Measurements from ENCODE around the gene SURF6. TPM values are rescaled to one million over a fixed set of nuclear protein-coding genes. Genes with fewer than 3 reads are reported as not detected.

Gene SURF6
- polyA plus RNA-seq, 3 donors = 0.75 to 12.9 (median 2.9) TPM

DNA sequence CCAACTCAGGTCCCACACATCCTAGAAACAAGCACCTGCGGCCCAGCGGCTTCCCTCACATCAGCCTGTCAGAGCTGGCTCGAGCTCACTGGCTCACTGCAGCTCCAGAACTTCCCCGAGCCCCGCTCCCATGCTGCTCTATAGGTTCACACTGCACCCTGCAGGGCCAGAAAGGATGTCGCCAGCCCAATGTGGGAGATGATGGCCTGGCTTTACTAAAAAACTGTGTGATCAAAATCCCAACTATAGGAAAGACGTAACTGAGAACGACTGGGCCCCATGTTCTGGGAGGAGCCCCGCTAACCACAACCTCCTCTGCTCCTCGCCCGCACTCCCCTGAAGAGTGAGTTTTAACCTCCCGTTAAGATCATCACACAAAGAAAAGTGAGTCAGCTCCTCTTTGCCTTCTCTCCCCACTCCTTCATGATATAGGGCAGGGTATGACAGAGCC, 35.3 kb upstream of the SURF6 start:
- Mint-ChIP-seq H3K27ac (peak overlapping the region in 6 of 7 donors; percentile 18 to 89 (median 75)), H3K36me3 (peaks cover 44 to 64% of the 10 kb centered on the region in 2 donors), H3K4me3 (no peak overlapping the region), H3K27me3 (ENCODE audit: low read depth in 3 of 3) (no peaks in the 10 kb centered on the region), H3K9me3 (no peaks in the 10 kb centered on the region), H3K4me1 (peaks cover 54% of the 10 kb centered on the region)
- Histone ChIP-seq H3K36me3 (replicated peaks in 1 of 2; ENCODE audit: control insufficient read depth in 1 of 2, insufficient read depth in 2 of 2, low read length in 2 of 2) (peaks cover 48 to 63% of the 10 kb centered on the region in 2 donors), H3K9ac (ENCODE audit: insufficient read depth, low read length, poor library complexity, severe bottlenecking) (peak overlapping the region; percentile 29), H3K79me2 (ENCODE audit: insufficient read depth, low read length) (peaks cover 95% of the 10 kb centered on the region), H4K20me1 (ENCODE audit: insufficient read depth, low read length) (peaks cover 91% of the 10 kb centered on the region), H3K27me3 (ENCODE audit: control insufficient read depth in 2 of 2, insufficient read depth in 2 of 2, low read length in 2 of 2) (no peaks in the 10 kb centered on the region), H2AFZ (ENCODE audit: insufficient read depth, low read depth, low read length, poor library complexity, severe bottlenecking) (no peak overlapping the region), H3K4me2 (replicated peaks; ENCODE audit: extremely low read depth, low read length, poor library complexity, severe bottlenecking) (peak overlapping the region; percentile 2), H3K27ac (ENCODE audit: low read depth in 1 of 2, low read length in 2 of 2) (peak overlapping the region in 1 of 2 donors; percentile 59), H3K4me1 (ENCODE audit: control insufficient read depth in 1 of 2, insufficient read depth in 2 of 2, low read length in 2 of 2) (peaks cover 16 to 44% of the 10 kb centered on the region in 2 donors), H3K9me3 (replicated peaks in 1 of 2; ENCODE audit: control insufficient read depth in 1 of 2, insufficient read depth in 1 of 2, low read length in 2 of 2) (no peaks in the 10 kb centered on the region), H3K4me3 (replicated peaks in 1 of 3; ENCODE audit: low read depth in 2 of 3, low read length in 3 of 3) (no peak overlapping the region)
- 67% methylated on average over 3 of the region's 12 CpGs for WGBS (ENCODE audit: insufficient coverage)
- intact Hi-C loops (cut with micrococcal nuclease) = loop anchor here in 1 of 2 donors (10.0 kb wide), 1 partner anchor 336 kb away; the partner anchor contains the start of gene GTF3C5
- TF ChIP-seq, protein P1, sequence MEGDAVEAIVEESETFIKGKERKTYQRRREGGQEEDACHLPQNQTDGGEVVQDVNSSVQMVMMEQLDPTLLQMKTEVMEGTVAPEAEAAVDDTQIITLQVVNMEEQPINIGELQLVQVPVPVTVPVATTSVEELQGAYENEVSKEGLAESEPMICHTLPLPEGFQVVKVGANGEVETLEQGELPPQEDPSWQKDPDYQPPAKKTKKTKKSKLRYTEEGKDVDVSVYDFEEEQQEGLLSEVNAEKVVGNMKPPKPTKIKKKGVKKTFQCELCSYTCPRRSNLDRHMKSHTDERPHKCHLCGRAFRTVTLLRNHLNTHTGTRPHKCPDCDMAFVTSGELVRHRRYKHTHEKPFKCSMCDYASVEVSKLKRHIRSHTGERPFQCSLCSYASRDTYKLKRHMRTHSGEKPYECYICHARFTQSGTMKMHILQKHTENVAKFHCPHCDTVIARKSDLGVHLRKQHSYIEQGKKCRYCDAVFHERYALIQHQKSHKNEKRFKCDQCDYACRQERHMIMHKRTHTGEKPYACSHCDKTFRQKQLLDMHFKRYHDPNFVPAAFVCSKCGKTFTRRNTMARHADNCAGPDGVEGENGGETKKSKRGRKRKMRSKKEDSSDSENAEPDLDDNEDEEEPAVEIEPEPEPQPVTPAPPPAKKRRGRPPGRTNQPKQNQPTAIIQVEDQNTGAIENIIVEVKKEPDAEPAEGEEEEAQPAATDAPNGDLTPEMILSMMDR (IDR thresholded peaks at IDR 0.05) = no peak
- DNase-seq = no peak

DNA sequence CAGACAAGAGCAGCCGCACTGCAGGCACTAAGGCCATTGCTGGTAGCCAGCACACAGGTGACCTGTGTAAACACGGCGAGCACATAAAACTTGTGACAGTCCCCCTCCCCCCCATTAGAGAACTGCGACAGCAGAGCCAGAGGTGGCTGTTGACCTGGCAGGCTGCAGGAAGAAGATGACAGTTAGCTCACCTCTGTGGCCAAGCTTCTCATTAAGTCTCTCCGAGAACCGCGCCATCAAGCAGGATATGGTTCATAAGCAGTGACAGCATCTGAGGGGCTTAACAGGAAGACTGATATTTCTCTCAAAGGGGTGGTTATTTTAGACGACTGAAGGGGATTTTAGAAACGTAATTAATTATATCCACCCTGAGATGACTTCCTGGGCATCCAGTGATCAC, 34.7 kb upstream of the SURF6 start:
- no peak for DNase-seq
- H3K9me3 Mint-ChIP-seq = no peaks in the 10 kb centered on the region
- TF ChIP-seq, protein P1 (IDR thresholded peaks at IDR 0.05) = no peak
- intact Hi-C loops (cut with micrococcal nuclease) = loop anchor here in 1 of 2 donors (10.0 kb wide), 1 partner anchor 336 kb away; the partner anchor contains the start of gene GTF3C5
- no peaks in the 10 kb centered on the region for H3K27me3 ChIP-seq (ENCODE audit: control insufficient read depth in 2 of 2, insufficient read depth in 2 of 2, low read length in 2 of 2)
- no peak overlapping the region for H3K4me3 ChIP-seq (replicated peaks in 1 of 3; ENCODE audit: low read depth in 2 of 3, low read length in 3 of 3)
- H4K20me1 ChIP-seq (ENCODE audit: insufficient read depth, low read length) = peaks cover 97% of the 10 kb centered on the region
- peak overlapping the region in 1 of 2 donors; percentile 59 for H3K27ac ChIP-seq (ENCODE audit: low read depth in 1 of 2, low read length in 2 of 2)
- peak overlapping the region in 3 of 7 donors; percentile 18 to 89 (median 47) for H3K27ac Mint-ChIP-seq
- H2AFZ ChIP-seq (ENCODE audit: insufficient read depth, low read depth, low read length, poor library complexity, severe bottlenecking) = no peak overlapping the region
- no peaks in the 10 kb centered on the region for H3K9me3 ChIP-seq (replicated peaks in 1 of 2; ENCODE audit: control insufficient read depth in 1 of 2, insufficient read depth in 1 of 2, low read length in 2 of 2)
- peaks cover 50 to 70% of the 10 kb centered on the region in 2 donors for H3K36me3 Mint-ChIP-seq
- H3K4me3 Mint-ChIP-seq = no peak overlapping the region
- H3K4me1 Mint-ChIP-seq = peaks cover 54% of the 10 kb centered on the region
- WGBS (ENCODE audit: insufficient coverage) = 80% methylated on average over 1 of the region's 9 CpGs
- peaks cover 54 to 69% of the 10 kb centered on the region in 2 donors for H3K36me3 ChIP-seq (replicated peaks in 1 of 2; ENCODE audit: control insufficient read depth in 1 of 2, insufficient read depth in 2 of 2, low read length in 2 of 2)
- peaks cover 15 to 42% of the 10 kb centered on the region in 2 donors for H3K4me1 ChIP-seq (ENCODE audit: control insufficient read depth in 1 of 2, insufficient read depth in 2 of 2, low read length in 2 of 2)
- H3K27me3 Mint-ChIP-seq (ENCODE audit: low read depth in 3 of 3) = no peaks in the 10 kb centered on the region
- H3K79me2 ChIP-seq (ENCODE audit: insufficient read depth, low read length) = peaks cover 100% of the 10 kb centered on the region
- H3K4me2 ChIP-seq (replicated peaks; ENCODE audit: extremely low read depth, low read length, poor library complexity, severe bottlenecking) = no peak overlapping the region
- peak overlapping the region; percentile 29 for H3K9ac ChIP-seq (ENCODE audit: insufficient read depth, low read length, poor library complexity, severe bottlenecking)
